Small intestine (tissue), 7 donors: ENCODE results near the gene UNC5C. TPM values are rescaled to one million over a fixed set of nuclear protein-coding genes. Genes with fewer than 3 reads are reported as not detected.

Source experiments
- DNase-seq, 2 donors: peaks; one replicate each; pipeline versions ENCODE4 v3.0.0 to v3.0.0-alpha.2; 2013
- FAIRE-seq: peaks from 2 replicates; lab custom pipeline; 2012; peaks lifted over from hg19 to GRCh38; lab: Jason Lieb, UNC
- H3K27ac ChIP-seq, 3 donors: one replicate each; pipeline ENCODE4 v1.5.1; 2013; ENCODE audit warnings: low read length in 2 of 3, mild to moderate bottlenecking in 2 of 3, control low read depth in 1 of 3, inconsistent platforms in 1 of 3, low read depth in 1 of 3, moderate library complexity in 1 of 3
- H3K27me3 ChIP-seq, 3 donors: one replicate each; pipeline ENCODE4 v1.6.1; 2013; ENCODE audit warnings: low read length in 3 of 3, inconsistent platforms in 1 of 3; ENCODE audit not compliant: control insufficient read depth in 3 of 3, insufficient read depth in 3 of 3
- H3K36me3 ChIP-seq, 3 donors: one replicate each; pipeline ENCODE4 v1.6.1; 2013; ENCODE audit warnings: low read length in 3 of 3, inconsistent platforms in 1 of 3, low read depth in 1 of 3, mild to moderate bottlenecking in 1 of 3, moderate library complexity in 1 of 3; ENCODE audit not compliant: control insufficient read depth in 3 of 3, insufficient read depth in 2 of 3
- H3K4me1 ChIP-seq, 3 donors: one replicate each; pipeline ENCODE4 v1.6.1; 2013; ENCODE audit warnings: low read length in 2 of 3, inconsistent platforms in 1 of 3, low read depth in 1 of 3, mild to moderate bottlenecking in 1 of 3, moderate library complexity in 1 of 3; ENCODE audit not compliant: control insufficient read depth in 3 of 3, insufficient read depth in 2 of 3
- H3K4me3 ChIP-seq, 3 donors: one replicate each; pipeline ENCODE4 v1.5.1; 2013; ENCODE audit warnings: low read length in 3 of 3, control low read depth in 1 of 3, inconsistent platforms in 1 of 3, low read depth in 1 of 3, mild to moderate bottlenecking in 1 of 3, moderate library complexity in 1 of 3
- H3K9me3 ChIP-seq, 2 donors: one replicate each; pipeline ENCODE4 v1.6.1; 2013; ENCODE audit warnings: low read depth in 1 of 2, low read length in 1 of 2; ENCODE audit not compliant: control insufficient read depth in 2 of 2, insufficient read depth in 1 of 2
- WGBS, 3 donors: extraction: QIAGEN DNeasy Blood & Tissue Kit; methylation state at CpG; one replicate each; pipeline ENCODE4 v1.1.7; 2013; 5-methylcytosine and 5-hydroxymethylcytosine counted together
- polyA plus RNA-seq, 4 donors: library from polyadenylated mRNA; stranded (reverse) in 3 of 4; unstranded in 1 of 4; fragments of 200-250 nt in 3 of 4; fragments of 120-200 nt in 1 of 4; gene quantifications; one replicate each; pipeline versions ENCODE4 v1.2.1 to v1.2.3, GENCODE V29; 2013
- donor health status: healthy with polysubstance abuse.
- donor health status: control.
- donor health status: control.
- donor health status: Bipolar disorder and iron deficiency.
- donor health status: healthy.

Gene UNC5C
- polyA plus RNA-seq, 4 donors, result under 0.01 to 2.9 (median 1.1) TPM; not detected in 1

DNA sequence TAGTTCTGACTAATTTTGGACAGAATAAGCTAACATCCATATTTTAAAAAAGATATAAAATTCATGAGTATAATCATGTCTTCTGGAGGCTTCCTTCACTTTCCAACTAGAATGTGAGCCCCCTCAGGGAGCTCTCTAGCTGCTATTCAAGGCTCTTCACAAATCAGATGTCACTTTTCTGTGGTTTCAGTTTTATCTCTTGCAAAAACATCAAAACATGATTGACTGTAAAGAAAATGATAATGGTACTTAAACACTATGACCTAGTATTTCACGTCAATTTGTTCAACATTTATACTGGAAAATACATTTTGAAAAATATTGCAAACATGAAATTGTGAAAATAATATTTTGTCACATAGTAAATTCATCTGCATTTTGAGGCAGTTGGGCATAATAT is 234.2 kb downstream of the UNC5C start:
- H3K36me3 ChIP-seq, result no peaks in the 10 kb centered on the region
- no peaks in the 10 kb centered on the region for H3K4me1 ChIP-seq
- no peak overlapping the region for H3K4me3 ChIP-seq
- no peaks in the 10 kb centered on the region for H3K27me3 ChIP-seq
- FAIRE-seq (no peak), DNase-seq (no peak)
- no peak overlapping the region for H3K27ac ChIP-seq
- WGBS, 3 donors, result 78 to 89% (median 86%) methylated on average over 1 of the region's 1 CpG
- no peaks in the 10 kb centered on the region for H3K9me3 ChIP-seq

DNA sequence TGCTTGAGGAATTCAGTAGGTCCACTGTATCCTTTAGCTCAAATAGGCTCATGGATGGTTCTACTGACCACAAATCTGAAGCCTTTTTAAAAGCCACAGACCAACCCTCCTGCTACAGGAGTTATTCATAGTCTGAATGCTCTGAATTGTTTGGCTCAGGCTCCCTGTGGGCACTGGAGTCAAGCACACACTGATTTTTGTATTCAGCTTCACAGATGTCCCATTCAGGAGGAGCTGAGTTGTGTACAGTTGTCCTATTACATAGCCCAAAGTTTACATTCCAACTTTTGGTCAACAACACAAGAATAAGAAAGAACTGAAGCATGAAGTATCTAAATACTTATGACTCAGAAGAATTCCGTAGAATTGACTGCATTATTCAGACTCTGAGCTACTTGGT is 243.9 kb downstream of the UNC5C start:
- Histone ChIP-seq H3K4me1 (no peaks in the 10 kb centered on the region), H3K36me3 (no peaks in the 10 kb centered on the region), H3K27ac (no peak overlapping the region), H3K4me3 (no peak overlapping the region), H3K27me3 (no peaks in the 10 kb centered on the region), H3K9me3 (no peaks in the 10 kb centered on the region)
- WGBS, 3 donors, result 69 to 70% (median 69%) methylated on average over 1 of the region's 1 CpG
- DNase-seq, result no peak
- no peak for FAIRE-seq

DNA sequence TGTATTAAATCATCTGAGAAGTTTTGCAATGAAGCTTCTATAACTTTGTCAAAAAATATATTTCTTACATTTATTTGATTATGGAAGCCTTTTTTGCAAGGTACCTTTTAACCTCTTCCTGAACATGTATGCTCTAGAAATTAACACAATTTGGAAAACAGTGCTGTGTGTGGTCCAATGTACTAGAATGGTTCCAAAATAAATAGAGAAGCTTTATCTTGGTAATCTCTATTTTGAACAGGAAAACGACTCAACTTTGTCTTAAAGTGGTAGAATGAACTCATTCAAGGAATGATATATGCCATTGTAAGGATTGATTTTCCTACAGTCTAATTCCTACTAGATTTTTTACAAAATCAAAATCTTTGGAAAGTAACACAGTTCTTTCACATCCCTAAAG is 248.5 kb downstream of the UNC5C start:
- H3K9me3 ChIP-seq, result no peaks in the 10 kb centered on the region
- no peaks in the 10 kb centered on the region for H3K27me3 ChIP-seq
- no peak for DNase-seq
- H3K4me3 ChIP-seq, result no peak overlapping the region
- H3K4me1 ChIP-seq, result no peaks in the 10 kb centered on the region
- H3K27ac ChIP-seq, result no peak overlapping the region
- FAIRE-seq, result no peak
- H3K36me3 ChIP-seq, result no peaks in the 10 kb centered on the region
- 47 to 52% (median 51%) methylated on average over 1 of the region's 1 CpG for WGBS, 3 donors

DNA sequence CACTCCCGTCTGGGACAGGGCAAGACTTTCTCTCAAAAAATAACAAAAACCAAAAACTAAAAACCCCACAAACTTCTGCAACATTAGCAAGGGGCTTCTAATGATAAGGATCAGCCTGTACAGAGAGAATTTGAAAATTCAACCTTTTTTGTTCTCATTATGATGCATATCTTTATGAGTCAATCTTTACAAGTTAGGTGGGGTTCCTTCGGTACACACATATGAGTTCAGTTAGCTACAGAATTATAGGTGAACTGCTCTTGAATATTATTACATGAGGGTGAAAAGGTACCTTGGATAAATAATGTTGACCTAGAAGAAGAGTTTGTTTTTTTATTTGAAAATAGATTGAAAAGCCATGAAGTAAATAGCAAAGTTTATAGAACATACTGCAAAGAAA is 252.7 kb downstream of the UNC5C start:
- 78 to 93% (median 83%) methylated on average over 2 of the region's 2 CpGs for WGBS, 3 donors
- no peaks in the 10 kb centered on the region for H3K4me1 ChIP-seq
- no peaks in the 10 kb centered on the region for H3K36me3 ChIP-seq
- H3K9me3 ChIP-seq, result no peaks in the 10 kb centered on the region
- no peak overlapping the region for H3K4me3 ChIP-seq
- FAIRE-seq (no peak), DNase-seq (no peak)
- no peak overlapping the region for H3K27ac ChIP-seq
- H3K27me3 ChIP-seq, result no peaks in the 10 kb centered on the region

DNA sequence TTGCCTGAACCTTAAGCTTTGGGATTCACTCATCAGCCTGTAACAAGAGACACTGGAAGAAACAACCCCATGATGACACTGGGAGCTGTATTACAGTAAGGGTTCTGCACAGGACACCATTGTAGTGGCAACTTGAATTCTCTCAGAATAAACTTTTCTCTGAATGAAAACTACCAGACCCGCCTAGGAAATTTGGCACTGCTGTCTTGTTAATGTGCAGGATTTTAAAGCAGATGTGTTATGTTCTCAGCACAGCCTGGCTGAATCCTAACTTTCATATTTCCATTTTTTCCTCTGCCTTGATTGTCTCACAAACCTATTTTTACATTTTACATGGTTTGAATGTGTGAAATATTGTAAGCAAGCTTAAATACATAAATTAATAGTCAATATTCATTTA is 253.6 kb downstream of the UNC5C start:
- Histone ChIP-seq H3K36me3 (no peaks in the 10 kb centered on the region), H3K4me1 (no peaks in the 10 kb centered on the region), H3K27me3 (no peaks in the 10 kb centered on the region), H3K9me3 (no peaks in the 10 kb centered on the region), H3K4me3 (no peak overlapping the region), H3K27ac (no peak overlapping the region)
- FAIRE-seq (no peak), DNase-seq (no peak)
- WGBS, 3 donors, result 80 to 84% (median 82%) methylated on average over 1 of the region's 1 CpG

DNA sequence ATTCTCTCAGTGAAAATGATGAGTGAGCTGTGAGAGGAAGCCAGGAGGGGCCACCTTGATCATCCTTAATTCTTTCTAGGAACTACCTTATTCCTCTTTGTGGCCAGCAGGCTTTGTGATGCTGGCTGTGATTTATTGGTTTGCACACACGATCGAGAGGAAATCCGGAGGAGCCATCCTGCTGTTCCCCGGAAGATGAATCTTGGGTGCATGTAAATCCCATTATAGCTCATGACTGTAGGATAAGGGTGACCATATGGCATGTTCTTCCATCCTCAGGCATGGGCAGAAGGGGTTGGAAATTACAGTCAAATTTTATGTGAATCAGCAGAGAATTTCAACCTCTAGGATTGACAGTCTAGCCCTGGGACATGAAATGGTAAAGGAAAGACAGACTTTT is 254.5 kb downstream of the UNC5C start:
- Histone ChIP-seq H3K27me3 (no peaks in the 10 kb centered on the region), H3K27ac (no peak overlapping the region), H3K4me1 (no peaks in the 10 kb centered on the region), H3K9me3 (no peaks in the 10 kb centered on the region), H3K36me3 (no peaks in the 10 kb centered on the region), H3K4me3 (no peak overlapping the region)
- WGBS, 3 donors, result 91 to 92% (median 91%) methylated on average over 4 of the region's 4 CpGs
- FAIRE-seq, result no peak
- DNase-seq, result no peak

DNA sequence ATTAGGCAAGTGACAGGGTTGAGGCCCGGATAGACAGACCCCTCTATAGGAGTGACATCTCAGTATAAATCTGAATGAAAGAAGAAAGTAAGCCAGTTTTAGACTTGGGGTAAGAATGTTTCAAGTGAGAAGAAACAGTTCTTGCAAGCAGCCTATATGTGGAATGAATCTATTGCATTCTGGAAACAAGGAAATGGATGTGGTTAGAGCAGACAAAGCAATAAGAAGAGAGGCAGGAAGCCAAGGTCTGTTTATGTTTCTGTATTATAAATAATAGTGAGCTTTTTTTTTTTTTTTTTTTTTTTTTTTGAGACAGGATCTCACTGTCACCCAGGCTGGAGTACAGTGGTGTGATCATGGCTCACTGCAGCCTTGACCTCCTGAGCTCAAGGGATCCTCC is 255.8 kb downstream of the UNC5C start:
- Histone ChIP-seq H3K27me3 (no peaks in the 10 kb centered on the region), H3K9me3 (no peaks in the 10 kb centered on the region), H3K4me3 (no peak overlapping the region), H3K27ac (no peak overlapping the region), H3K36me3 (no peaks in the 10 kb centered on the region), H3K4me1 (no peaks in the 10 kb centered on the region)
- DNase-seq, result no peak
- FAIRE-seq, result no peak
- 49 to 60% (median 51%) methylated on average over 1 of the region's 1 CpG for WGBS, 3 donors

DNA sequence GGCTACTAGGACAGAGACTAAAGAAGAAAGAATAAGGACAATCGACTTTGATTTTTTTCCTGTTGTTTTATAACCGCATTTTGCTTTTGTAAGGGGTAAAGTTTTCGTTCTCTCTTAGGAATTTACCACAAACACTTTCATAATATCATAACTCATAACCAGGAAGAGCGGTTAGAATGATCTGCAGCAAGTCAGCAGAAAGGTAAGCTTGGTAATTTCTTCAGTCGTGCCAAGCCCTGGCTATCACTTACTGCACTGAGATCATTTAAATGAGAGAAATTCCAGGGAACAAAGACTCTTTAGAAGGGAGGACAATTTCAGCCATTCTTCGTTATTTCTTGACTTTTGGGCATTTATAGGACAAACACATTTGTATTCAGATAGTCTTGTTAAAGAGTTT is 258.1 kb downstream of the UNC5C start:
- Histone ChIP-seq H3K4me3 (no peak overlapping the region), H3K36me3 (no peaks in the 10 kb centered on the region), H3K27ac (no peak overlapping the region), H3K27me3 (no peaks in the 10 kb centered on the region), H3K9me3 (no peaks in the 10 kb centered on the region), H3K4me1 (no peaks in the 10 kb centered on the region)
- WGBS, 3 donors, result 55 to 65% (median 62%) methylated on average over 6 of the region's 6 CpGs
- FAIRE-seq (no peak), DNase-seq (peak in 1 of 2 donors; percentile 1)

DNA sequence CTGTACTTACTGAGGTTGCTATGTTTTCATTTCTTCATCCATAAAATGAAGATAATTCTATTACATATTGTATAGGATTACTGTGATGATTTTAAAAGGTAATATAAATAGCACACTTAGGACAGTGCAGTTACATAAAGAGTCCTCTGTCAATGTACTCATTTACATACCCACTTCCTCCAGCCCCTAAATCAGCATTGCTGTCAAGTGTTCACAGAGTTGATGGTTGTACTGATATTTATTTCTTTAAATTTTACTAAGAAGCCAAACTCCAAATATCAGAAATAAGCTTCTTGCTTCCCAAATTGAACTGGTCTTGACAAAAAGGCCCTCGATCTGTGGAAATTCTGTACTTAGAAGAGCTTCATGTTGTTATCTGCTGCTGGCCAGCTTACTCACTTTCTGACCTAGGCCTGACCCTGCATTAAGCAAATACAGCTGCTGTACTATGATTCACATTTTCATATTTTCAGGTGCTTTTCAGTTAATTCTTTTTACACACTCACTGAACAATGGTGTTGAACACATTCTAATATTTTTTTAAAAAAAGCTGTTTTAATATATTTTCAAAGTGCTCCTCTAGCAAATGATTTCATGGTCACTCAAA is 259.6 kb downstream of the UNC5C start:
- no peak for DNase-seq
- H3K27ac ChIP-seq, result no peak overlapping the region
- no peaks in the 10 kb centered on the region for H3K9me3 ChIP-seq
- no peaks in the 10 kb centered on the region for H3K4me1 ChIP-seq
- no peaks in the 10 kb centered on the region for H3K36me3 ChIP-seq
- FAIRE-seq, result no peak
- WGBS, 3 donors, result 21 to 32% (median 31%) methylated on average over 1 of the region's 1 CpG
- H3K27me3 ChIP-seq, result no peaks in the 10 kb centered on the region
- no peak overlapping the region for H3K4me3 ChIP-seq
